GOT3 (cell line): ENCODE results near the gene ANKRD2.
"Not testable (repeated sequence)": the region's sequence is repeated elsewhere in the genome, so short reads cannot be mapped to it uniquely, and the experiment has no call there.

ENCODE experiments used
- DNase-seq: peaks from one replicate; lab custom pipeline; 2025; ENCODE audit warnings: mixed read lengths; lab: John Stamatoyannopoulos, UW

The ANKRD2 gene

GRCh38 chr10:97546456-97547270 lies 25.9 kb upstream of the ANKRD2 start:
- DNase-seq: no peak

GRCh38 chr10:97547271-97547600 lies 25.3 kb upstream of the ANKRD2 start:
- no peak for DNase-seq

- DNase-seq: no peak
Measured at GRCh38 chr10:97547962-97548361, 24.6 kb upstream of the ANKRD2 start.

- DNase-seq: no peak
Measured at GRCh38 chr10:97548828-97549455, 23.6 kb upstream of the ANKRD2 start.

GRCh38 chr10:97549587-97550322 lies 22.8 kb upstream of the ANKRD2 start:
- no peak for DNase-seq

- no peak for DNase-seq
Measured at GRCh38 chr10:97550336-97551149, 22.0 kb upstream of the ANKRD2 start.

- DNase-seq: no peak
Measured at GRCh38 chr10:97551271-97551670, 21.3 kb upstream of the ANKRD2 start.

GRCh38 chr10:97553575-97554031 lies 19.0 kb upstream of the ANKRD2 start:
- no peak for DNase-seq

- not testable (repeated sequence) for DNase-seq
Measured at GRCh38 chr10:97554336-97554735, 18.2 kb upstream of the ANKRD2 start.

- DNase-seq: not testable (repeated sequence)
Measured at GRCh38 chr10:97555541-97555940, 17.0 kb upstream of the ANKRD2 start.

- not testable (repeated sequence) for DNase-seq
Measured at GRCh38 chr10:97560731-97561381, 11.7 kb upstream of the ANKRD2 start.

- not testable (repeated sequence) for DNase-seq
Measured at GRCh38 chr10:97561386-97562077, 11.0 kb upstream of the ANKRD2 start.

GRCh38 chr10:97562329-97562728 lies 10.2 kb upstream of the ANKRD2 start:
- DNase-seq: not testable (repeated sequence)

- no peak for DNase-seq
Measured at GRCh38 chr10:97563337-97563736, 9.2 kb upstream of the ANKRD2 start.

- no peak for DNase-seq
Measured at GRCh38 chr10:97564776-97565175, 7.8 kb upstream of the ANKRD2 start.

GRCh38 chr10:97566336-97566996 lies 6.1 kb upstream of the ANKRD2 start:
- DNase-seq: no peak

- DNase-seq: no peak
Measured at GRCh38 chr10:97567891-97568290, 4.7 kb upstream of the ANKRD2 start.

- no peak for DNase-seq
Measured at GRCh38 chr10:97570146-97570788, 2.3 kb upstream of the ANKRD2 start.

- DNase-seq: no peak
Measured at GRCh38 chr10:97570789-97571471, 1.6 kb upstream of the ANKRD2 start.
